GM18508 (cell line): Measurements from ENCODE around the gene RSPH1.

Source experiments
- ATAC-seq: cut with Tn5 transposase; IDR thresholded peaks from one replicate; pipeline ENCODE4 v1.9.1; 2021; ENCODE audit warnings: moderate number of reproducible peaks; ENCODE audit not compliant: insufficient read depth, unreplicated experiment

The RSPH1 gene

DNA sequence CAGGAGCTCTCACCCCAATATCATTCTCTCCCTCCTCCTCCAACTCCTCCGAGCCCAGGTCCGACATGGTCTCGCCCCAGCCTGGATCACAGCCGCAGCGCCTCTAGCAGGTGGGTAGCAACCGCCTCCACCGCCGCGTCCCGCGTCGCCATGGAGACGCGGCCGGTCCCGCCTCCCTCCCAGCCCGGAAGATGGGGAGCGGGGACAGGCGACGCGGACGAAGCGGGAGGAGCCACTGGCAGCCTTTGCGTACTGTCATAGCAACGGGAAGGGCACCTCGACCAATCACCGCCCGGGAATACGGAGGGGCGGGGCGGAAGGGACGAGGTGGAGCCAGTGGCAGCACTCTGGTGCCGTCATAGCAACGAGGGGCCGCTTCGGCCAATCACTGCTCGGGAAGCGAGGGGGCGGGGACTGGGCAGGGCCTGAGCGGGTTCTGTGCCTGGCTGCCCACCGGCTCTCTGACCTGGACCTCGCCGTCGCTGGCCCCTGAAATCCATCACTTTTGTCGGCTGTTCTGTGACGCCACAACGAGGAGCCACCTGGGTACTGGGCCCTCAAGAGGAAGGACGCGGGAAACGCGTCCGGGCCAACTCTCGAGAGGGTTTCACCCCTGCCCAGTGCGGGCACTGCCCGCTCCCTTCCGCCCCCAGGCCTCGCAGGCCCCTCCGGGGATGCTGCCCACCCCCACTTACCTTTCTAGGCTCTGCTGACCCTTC lies at the start of gene RSPH1:
Gene RSPH1, minus strand, starts transcription at position 105 of the 719 bp plus-strand sequence. Its CDS starts 38 bp downstream, at position 67.
- ATAC-seq = peak; percentile 93

DNA sequence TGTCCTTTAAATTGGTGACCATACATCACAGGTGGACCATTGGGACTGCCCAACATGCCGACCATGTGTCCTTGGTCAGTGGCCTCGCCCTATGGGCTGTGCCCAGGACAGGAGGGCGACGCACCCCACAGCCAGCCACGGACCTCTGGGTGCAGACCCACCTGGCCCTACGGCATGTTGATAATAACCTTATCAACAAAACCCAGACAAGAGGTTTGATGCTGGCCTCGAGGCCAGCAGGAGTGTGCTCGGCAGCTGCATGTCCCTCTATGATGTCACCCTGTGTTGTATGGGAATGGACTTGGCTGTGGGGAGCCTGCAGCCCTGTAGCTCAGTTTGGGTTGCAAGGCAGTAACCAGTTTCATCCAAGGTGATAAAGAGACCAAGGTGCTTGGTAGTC lies 49.7 kb upstream of the RSPH1 start:
- ATAC-seq = no peak

DNA sequence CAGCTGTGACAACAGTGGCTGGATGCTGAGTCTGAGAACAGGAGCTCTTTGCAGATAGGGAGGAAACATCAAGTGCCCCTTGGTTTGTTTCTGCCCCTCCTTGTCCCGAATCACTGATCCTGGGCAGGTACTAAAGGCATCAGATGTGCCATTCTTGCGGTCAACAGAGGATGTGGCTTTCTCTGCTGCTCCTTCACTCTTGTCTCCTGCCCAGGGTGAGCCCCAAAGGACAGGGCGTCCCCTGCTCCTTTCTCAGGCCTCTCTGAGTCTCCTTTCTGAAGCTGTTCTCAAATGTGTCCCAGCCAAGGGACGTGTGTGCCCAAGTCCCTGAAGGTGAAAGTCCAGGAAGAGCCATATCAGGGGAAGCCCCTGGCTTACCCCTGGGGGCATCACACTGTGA lies 49.3 kb upstream of the RSPH1 start:
- ATAC-seq = no peak

DNA sequence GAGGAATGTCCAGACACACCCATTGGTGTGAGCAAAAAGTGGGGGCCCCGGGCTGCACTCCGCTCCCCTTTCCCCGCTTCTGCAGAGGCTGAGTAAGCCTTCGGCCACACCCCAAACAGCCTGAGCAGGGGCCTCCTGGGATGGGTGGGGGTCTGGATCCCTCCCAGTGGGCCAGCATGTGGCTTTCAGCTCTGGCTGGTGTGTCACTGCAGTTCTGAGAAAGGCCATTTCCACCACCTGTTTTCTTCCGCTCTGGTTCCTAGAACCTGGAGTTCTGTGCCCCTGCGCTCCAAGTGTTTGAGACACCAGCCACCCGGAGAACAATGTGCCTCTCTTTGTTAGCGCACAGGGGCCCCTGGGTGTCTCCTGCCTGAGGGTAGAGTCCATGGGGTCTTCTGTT lies 48.5 kb upstream of the RSPH1 start:
- no peak for ATAC-seq

DNA sequence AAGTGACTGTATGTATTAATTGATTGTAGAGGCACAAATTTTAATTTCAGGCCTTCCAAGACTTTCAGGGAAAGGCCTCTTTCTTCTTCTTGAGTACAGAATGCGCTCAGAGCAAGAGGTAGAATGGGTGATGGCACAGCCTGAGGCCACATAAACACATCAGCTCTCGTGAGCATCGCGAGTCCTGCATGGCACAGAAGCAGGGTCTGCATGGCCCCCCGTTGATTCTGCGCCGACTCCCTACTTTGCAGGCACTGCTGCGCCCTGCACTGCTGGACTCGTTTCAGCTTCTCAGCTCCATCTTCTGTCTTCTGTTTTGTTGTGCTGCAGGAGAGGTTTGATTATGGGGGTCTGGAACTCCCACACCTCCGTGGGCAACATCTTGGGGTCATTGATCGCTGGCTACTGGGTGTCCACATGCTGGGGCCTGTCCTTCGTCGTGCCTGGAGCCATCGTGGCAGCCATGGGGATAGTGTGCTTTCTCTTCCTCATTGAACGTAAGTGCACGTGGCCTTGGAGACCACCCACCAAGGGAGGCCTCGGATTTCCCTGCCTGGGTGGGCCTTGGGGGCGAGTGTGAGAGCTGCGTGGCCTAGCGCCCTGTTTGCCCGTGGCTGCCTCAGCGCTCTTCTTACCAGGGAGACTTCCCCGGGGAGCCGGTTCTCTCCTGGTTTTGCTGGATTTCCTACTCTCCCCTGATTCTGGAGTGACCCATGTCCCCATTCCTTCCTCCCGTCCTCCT lies 47.3 kb upstream of the RSPH1 start:
- no peak for ATAC-seq

DNA sequence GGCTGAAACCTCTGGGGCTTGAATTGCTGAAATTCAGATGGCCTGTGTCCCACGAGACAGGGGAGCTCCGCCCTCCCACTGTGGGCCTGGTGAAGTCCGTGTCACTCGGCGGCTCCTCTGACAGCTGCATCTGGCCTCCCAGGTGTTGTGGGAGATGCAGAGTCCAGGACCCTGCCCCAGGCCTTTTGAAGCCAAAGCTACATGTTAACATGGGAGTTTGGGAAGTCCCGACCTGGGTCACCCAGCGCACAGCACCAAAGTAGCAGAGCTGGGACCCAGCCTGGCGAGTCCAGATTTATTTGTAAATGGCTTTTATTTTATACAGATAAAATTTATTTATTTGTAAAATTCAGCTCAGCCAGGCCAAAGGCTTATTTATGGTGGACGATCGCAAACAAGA lies 46.6 kb upstream of the RSPH1 start:
- no peak for ATAC-seq

DNA sequence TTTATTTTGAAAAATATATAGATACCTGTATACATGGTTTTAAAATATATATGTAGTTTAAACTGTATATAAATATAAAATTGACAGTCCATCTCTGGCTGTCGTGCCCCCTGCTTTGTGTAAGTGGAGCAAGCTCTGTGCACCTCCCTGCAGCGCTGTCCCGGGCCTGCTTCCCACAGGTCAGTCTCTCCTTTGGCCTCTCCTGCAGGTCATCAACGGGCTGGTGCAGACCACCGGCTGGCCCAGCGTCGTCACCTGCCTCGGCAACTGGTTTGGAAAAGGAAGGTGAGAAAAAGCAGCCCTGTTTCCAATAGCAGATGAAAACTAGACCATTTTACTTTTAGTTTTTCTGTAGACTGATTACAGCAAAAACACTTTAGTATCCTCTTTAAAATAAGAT lies 46.2 kb upstream of the RSPH1 start:
- ATAC-seq = no peak

DNA sequence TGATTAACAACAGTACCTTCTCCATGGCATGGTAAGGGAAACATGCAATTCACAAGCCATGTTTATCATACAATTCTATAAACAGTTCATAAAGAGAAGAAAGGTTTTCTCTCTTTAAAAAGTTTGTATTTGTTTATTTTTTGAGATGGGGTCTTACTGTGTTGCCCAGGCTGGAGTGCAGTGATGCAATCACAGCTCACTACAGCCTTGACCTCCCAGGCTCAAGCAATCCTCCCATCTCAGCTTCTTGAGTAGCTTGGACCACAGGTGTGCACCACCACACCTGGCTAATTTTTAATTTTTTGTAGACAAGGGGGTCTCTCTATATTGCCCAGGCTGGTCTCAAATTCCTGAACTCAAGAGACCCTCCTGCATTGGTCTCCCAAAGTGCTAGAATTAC lies 45.6 kb upstream of the RSPH1 start:
- ATAC-seq = no peak

DNA sequence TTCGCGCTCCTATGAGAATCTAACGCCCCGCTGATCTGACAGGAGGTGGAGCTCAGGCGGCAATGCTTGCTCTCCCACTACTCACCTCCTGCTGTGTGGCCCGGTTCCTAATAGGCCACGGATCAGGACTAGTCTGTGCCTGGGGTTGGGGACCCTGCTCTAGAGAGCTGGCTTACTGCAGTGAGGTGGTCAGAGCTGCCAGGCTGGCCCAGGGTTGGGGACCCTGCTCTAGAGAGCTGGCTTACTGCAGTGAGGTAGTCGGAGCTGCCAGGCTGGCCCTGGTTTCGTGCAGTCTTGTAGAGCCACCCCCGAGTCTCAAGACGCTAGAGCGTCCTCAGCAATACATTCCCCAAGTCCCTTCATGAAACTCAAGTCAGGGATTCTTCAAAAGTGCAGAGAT lies 45.1 kb upstream of the RSPH1 start:
- no peak for ATAC-seq

DNA sequence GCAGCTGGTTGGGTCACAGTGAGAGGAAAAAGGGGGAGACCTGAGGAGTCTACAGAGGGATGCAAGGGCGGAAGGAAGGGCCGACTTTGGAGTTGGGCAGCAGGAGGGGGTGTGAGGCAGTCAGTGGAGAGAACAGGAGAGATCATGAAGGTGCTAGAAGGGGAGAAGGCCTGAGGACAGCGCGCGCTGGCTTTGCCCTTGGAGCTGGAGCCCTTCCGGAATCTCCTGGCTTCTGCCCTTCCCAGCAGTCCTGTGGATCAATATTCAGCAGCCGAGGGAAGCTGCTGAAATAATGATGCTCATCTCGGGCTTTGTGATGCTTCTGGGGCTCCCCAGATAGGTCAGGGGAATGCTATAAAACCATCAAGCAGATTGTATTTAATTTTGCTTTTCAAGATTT lies 44.4 kb upstream of the RSPH1 start:
- ATAC-seq = no peak

DNA sequence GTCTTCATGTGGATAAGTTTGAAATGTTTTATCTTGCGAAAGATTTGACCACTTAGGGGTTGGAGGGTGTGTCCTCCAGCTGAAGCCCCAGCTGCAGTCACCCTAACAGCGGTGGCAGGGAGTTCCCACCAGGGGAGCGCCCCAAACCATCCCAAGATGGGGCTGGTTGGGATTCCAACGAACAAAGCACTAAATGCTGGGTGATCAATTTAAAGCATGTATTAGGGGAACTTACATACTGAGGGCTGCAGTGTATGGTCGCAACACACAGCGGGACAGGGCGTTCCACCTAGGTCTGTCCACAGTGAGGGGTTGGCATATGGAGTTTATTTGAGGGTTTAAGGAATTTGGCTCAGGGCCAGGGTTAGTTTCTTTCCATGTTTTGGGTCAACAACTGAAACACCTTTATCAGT lies 43.9 kb upstream of the RSPH1 start:
- no peak for ATAC-seq

DNA sequence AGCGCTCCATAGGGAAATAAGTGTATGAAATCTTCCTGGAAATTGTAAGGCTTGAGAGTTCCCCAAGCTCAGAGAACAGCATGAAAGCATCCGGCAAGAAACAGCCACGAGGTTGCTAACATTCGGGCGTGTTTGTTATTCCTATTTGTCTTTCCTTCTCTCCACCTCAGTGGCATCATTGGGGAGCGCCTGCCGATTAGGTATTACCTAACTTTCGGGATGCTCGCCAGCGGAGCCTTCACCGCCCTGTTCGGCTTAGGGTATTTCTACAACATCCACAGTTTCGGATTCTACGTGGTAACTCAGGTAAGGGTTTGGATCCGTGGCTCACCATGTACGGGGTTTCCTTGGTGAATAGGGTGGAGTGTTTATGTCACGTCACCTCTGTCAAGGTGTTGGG lies 43.3 kb upstream of the RSPH1 start:
- ATAC-seq = no peak

DNA sequence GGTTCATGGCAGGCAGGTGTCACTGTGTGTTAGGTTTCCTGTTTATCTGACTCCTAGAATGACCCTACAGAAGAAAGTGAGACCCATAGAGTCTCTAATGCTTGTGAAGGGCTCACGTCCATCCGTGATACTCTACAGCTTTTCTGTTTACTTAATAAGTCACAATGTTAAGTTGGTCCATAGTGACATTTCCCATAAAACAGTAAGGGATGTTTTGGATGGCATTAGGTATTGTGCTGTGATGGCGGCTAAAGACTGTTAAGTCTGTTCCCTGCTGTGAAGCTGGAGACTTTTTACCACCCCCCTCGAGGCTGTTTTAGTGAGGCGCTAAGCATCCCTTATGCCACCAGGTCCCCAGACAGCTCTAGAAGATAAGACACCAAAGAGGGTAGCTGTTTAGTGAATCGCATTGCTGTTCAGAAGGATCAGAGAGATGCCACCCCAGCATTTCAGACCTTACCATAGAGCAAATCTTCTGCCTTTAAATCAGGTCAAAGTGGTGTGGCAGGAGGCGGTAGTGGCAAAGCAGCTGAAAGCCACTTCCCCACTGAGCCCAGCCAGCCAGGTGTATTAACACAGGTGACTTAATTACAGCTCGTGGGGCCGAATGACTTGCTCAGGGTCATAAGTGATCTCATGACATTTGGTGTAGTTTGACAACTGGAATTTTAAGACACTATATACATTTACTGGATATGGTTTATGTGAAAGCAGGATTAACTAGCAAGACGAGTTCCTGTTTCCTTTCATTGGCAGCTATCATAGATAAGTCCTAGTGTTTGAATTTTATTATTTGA lies 42.7 kb upstream of the RSPH1 start:
- ATAC-seq = no peak

DNA sequence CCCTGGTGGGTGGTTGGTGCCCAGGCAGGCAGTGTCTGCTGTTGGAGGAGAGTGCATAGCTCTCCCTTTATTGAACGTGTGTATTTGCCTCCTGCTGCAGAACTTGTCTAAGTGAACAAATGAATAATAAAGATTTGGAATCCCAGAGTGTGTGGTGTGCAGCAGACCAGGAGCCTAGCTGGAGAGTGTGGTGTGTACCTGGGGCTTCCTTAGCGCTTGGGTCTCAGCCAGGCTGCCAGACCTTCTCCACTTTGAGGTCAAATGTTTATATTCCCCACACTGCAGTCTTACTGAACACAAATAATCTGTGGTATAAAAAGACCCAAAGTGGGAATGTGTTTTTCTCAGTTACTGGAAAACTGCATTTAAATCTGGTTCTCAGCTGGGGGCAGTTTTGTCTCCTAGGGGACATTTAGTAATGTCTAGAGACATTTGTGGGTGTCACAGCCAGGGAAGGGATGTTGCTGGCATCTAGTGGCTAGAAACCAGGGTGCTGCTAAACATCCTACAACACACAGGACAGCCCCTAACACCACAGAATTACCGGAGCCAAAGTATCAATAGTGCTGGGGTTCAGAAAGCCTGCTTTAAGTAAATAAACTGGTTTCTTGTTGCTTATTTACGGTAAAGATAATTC lies 41.2 kb upstream of the RSPH1 start:
- no peak for ATAC-seq

DNA sequence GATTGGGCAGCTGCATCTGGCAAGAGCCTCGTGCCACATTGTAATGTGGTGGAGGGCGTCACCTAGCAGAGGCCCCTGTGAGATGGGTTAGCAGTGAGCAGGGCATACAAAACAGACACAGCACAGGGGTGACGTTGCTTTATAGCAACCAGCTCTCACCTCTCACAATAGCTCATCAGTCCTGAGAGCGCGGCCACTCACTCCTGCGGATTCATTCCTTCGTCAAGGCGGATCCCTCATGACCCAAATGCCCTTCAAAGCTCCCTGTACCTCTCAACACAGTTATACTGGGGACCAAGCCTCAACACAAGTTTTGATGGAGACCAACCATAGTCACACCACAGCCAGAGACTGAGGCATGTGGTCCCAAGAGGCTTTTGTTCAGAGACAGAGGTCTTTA lies 40.6 kb upstream of the RSPH1 start:
- ATAC-seq = no peak

DNA sequence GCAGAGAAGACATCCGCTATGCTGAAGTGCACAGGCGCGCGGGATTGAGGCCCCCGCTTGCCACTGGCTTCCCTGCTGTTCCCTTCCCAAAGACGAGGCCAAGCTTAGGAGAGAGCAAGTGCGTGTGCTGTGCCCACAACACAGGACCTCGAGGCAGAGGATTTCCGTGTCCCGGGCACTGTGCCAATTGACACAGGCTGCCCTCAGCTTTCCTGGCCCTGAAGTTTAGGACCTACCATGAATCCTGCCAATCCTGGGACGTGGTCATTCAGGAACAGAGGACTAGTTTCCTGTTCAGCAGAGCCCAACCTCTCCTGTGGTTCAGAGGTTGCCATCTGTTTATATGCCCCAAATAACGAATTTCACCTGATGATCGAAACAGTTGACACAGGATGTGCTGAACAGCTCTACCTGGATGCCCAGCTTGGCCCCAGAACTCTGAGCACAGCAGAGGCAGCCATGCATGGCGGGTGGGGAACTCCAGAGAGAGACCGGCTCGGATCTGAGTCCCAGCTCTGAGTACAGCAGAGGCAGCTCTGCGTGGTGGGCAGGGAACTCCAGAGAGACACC lies 39.7 kb upstream of the RSPH1 start:
- no peak for ATAC-seq

DNA sequence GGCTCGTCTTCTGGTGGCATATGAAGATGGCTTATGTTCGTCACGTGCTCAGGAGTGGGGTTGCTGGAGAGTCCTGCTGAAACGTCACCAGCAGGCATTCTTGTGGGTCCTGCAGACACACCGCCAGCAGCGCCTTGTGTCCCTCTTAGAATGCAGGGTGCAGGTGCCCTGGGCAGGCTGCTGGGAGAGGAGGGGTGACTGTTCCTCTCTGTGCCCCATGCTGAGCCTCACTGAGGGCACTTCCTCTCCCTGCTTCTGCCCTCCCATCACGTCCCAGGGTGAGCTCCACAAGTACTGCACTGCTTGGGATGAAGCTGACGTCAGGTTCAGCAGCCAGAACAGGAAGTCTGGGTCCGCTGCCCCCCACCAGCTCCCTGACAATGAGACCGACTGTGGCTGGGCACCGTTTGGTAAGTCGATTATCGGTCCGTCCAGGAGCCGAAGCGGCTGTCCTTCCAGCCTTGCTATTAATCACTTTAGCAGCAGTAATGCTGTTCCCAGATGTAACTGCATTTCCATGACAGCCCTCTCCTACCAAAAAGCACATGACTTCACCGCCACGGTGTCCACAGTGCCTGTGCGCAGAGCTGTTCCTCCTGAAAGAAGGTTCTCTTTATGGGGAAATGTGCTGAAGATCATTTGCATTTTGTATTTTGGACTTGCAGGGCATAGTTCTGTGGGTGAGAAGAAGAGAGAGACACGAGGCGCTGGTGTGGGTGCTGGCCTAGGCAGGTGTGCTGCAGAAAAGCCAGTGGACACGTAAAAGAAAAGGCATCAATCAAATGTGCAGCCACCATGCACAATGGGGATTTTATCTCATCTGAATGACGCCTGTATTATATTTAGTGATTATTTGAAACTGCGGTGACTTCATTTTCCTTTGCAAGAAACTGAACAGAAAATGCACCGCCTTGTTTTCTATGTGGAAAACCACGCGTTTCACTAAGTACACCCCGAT lies 38.7 kb upstream of the RSPH1 start:
- ATAC-seq = peak; percentile 40

DNA sequence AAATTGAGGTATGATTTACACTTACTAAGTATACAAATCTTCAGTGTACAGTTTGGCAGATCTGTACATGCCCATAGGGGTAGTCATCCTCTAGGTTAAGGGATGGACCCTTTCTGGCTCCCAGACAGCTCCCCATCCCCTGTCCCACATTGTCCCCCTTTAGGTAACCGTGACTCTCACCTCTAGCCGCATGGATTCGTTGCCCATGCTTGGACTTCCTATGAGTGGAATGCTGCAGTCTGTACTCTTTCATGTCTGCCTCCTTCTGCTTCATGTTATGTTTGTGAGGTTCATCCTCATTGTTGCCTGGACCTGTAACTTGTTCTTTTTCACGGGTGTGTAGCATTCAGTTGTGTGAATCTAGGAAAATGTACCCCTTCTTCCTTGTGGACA lies 37.9 kb upstream of the RSPH1 start:
- no peak for ATAC-seq

DNA sequence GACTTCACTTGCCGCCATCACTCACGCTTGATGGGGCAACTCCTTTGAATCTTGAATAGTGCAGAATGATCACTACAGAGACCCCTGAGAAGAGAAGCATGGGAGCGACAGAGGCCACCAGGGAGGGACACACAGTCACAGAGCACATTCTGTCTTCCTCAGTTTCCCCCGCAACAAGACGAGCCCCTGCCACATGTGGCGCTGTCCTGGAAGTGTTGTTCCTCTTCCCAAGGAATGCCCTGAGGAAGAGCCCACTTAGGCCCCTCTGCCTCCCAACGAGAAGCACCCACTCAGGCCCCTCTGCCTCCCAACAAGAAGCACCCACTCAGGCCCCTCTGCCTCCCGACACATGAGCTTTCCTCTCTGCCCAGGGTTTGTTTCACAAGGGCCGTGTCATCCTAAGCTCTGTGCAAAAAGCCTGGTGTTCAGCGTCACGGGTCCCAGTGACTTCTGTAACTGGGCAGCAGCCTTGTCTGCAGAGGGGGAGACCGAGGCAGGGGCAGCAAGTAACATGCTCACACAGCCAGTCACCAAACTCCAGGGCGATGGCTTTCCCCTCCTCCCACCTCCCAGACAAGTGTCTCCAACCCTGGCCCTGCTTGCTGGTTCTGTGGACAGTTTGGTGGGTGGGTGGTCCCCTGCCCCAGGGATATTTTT lies 37.4 kb upstream of the RSPH1 start:
- ATAC-seq = no peak
